Right renal cortex interstitium (tissue), 3 donors: ENCODE measurements around the gene ENTPD6. TPM values are rescaled to one million over a fixed set of nuclear protein-coding genes. Genes with fewer than 3 reads are reported as not detected.
A peak's percentile ranks its signal among the peaks of the same experiment; 100 is the strongest.
"Not testable (repeated sequence)": the region's sequence is repeated elsewhere in the genome, so short reads cannot be mapped to it uniquely, and the experiment has no call there.

Experiments used
- DNase-seq, 3 donors: peaks; one replicate each; pipeline ENCODE4 v3.0.0-alpha.2; 2013; ENCODE audit warnings: low read depth in 3 of 3, low spot score in 2 of 3
- polyA plus RNA-seq, 3 donors: library from polyadenylated mRNA; unstranded; fragments of 120-200 nt; gene quantifications; one replicate each; pipeline ENCODE4 v1.2.1, GENCODE V29; 2013; ENCODE audit not compliant: insufficient read length in 3 of 3

Gene ENTPD6
- 10 to 100 TPM; 33.8 to 38.3 (median 37.2) TPM for polyA plus RNA-seq

DNA sequence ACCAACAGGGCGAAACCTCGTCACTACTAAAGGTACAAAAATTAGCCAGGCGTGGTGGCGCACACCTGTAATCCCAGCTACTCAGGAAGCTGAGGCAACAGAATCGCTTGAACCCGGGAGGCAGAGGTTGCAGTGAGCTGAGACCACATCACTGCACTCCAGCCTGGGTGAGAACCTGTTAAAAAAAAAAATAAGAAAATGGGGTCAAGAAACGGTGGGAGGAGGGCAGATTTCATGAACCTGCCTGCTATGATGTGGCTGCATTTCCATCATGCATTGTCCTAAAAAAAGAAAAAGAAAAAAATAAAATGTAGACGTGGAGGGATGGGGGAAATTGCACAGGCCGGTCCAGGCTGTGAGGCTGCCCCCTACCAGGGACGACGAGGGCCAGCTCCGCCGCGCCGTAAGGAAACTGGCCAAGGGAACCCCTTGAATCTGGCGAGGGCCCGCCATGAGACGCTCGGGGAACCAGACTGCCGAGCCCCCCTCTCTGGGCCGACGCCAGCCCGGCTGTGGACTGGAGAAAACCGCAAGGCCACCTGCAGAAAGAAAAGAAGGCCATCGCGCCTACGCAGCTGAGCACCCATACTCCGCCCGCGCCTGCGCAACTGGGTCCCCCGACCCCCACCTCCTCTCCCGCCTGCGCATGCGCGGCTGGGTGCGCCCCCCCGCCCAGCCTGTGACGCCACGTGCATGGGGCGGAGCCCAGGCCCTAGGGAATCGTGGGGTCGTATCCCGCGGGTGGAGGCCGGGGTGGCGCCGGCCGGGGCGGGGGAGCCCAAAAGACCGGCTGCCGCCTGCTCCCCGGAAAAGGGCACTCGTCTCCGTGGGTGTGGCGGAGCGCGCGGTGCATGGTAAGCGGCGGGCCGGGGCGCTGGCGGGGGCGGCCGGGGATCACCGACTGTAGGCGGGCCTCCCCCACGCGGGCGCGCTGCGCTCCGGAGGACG lies at the start of gene ENTPD6:
ENTPD6 (plus strand) TSS at position 699 of the 948 bp plus-strand sequence. CDS start 10,825 bp downstream, outside the sequence.
- DNase-seq, result peak; percentile 66 to 77 (median 67)

DNA sequence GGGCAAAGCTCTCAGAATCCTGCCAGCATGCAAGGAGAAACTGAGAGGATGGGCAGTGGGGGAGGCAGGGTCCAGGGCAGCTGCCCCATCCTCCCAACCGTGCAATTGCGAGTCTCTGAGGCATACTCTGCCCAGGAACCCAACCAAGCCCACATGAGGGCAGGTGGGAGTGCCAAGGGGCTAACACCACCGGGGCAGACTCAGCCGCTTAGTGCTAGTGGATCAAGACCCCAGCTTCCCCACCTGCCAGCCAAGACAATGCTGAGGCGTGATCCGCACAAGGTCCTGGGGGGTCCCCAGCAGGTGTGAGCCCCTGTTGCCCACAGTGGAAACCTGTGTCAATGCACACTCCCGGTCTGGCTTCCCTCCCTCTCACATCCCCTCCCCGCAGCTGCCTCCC lies 48.5 kb upstream of the ENTPD6 start:
- no peak for DNase-seq

DNA sequence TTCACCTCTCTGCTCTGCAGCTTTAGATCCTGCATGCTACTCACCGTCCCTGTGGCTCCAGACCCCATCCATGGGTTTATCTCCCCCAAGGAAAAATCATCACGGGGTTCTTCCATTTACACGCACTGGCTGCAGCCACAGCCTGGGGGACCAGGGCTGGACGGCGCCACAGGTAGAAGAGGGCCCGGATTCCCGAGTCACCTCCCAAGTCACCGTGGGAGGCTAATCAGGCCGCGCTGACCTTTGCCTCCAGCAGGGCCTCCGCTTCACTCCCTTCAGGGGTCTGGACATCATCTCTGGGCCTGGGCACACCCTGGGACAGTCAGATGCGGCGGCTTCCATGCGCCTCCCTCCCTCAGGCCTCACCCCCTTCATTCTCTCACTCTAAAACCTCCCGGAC lies 47.8 kb upstream of the ENTPD6 start:
- DNase-seq, result no peak

DNA sequence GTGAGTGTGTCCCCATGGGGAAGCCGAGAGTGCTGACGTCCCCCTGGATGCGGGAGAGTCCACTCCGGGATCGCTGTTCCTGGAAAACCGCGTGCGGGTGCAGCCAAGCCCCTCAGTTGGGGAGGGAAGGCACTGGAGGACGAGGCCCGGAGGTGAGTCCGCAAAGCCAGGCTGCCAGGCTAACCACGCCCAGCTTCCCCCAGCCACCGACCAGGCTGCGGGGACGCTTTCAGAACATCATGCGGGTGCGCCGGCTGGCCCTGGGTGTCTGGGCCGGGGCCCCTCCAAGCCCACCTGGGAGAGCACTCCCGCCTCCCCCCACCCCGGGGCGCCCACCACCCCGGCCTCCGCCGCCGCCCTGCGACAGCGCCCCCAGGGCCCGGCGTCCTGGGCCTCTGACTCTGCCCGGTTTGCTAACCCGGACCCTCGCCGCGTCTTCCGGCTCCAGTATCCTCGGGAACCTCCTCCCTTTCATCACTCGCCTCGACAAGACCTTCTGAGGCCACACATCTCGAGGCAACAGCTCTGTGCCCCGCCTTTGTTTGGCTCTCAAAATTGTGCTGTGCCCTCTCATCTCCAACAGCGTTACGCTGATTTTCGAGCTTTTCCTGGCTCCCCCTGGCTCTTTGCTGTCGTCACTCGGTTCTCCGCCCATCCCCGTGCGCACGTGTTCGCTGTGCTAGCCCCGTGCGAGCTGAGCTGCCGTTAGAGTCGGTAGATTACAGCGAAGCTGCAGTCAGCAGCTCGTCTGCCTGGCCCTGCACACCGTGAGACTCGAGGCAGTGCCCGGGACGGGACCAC lies 47.1 kb upstream of the ENTPD6 start:
- DNase-seq, result peak; percentile 5 to 23 (median 10)

DNA sequence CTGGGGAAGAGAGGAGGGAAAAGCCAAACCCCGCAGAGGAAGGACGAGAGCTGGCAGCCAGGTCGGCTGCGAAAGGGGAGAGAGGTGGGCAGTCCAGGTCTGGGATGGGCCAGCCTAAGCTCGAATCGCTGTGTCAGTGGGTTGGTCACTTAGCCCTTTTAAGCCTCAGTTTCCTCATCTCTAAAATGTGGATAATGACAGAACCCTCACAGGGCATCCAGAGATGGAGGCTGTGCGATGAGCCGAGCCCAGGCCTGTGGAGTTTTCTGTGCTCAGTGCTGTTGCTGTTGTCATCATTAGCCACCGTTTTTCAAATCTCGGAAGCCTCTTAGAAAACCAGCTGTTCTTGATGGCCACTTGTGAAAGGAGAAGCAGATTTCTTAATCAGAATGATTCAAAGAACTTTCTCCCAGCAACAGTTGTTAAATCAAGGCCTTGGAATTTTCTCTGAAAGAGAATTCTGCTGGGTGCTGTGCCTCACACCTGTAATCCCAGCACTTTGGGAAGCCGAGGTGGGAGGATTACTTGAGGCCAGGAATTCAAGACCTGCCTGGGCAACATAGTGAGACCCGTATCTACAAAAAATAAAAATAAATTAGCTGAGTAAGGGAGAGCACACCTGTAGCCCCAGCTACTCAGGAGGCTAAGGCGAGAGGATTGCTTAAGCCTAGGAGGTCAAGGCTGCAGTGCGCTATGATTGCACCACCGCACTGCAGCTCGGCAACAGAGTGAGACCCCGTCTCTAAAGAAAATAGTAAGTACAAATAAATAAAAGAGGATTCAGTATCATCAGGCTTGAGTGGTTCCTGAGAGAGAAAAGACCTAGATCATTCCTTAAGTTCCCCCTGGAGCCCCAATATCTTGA lies 46.3 kb upstream of the ENTPD6 start:
- no peak for DNase-seq

DNA sequence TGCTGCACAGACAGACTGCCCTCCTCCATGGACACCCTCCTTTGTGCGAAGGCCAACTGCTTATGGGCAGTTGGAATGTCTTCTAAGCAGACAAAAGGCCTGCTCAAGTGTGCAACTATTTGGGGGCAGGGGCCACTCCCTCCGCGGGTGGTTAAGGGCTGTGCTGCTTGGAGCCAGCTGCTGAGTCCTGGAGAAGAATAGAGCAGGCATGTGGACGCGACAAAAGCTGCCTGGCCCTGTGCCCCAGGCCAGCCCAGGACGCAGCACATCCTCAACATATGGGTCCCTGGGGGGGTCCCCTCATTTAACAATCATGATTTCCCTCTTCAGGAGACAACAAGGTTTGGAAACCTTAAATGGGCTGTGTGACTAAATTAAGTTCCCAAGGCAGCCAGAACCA lies 45.5 kb upstream of the ENTPD6 start:
- no peak for DNase-seq

DNA sequence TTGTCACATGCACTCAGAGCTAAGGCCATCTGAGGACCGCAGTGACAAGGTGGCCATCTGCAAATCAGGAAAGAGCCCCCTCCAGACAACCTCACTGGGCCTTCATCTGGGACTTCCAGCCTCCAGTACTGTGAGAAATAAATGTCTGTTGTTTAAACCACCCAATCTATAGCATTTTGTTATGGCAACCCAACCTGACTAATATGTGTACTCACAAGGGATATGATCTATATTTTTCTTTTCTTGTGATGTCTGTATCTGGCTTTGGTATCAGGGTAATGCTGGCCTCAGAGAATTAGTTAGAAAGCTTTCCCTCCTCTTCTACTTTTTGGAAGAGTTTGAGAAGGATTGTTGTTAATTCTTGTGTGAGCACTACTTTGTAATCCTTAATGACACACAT lies 37.5 kb upstream of the ENTPD6 start:
- DNase-seq, result no peak

DNA sequence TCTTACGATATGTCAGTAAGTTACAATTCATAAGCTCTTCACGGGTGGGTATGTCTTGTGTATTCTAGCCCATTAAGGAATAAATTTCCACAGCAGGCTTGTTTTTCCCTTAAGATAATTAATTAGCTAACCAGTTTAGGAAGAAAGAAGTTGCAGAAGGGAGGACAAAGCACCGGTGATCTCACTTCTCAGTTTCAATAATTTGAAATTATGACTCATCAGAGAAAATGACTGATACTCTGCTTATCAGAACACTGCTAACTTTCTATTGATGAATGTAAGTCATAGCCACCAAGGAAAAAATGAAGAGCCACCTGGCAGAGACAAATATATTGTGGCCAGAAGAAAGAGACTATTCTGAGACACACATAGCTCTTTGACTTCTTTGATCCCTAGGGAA lies 35.0 kb upstream of the ENTPD6 start:
- DNase-seq, result no peak

DNA sequence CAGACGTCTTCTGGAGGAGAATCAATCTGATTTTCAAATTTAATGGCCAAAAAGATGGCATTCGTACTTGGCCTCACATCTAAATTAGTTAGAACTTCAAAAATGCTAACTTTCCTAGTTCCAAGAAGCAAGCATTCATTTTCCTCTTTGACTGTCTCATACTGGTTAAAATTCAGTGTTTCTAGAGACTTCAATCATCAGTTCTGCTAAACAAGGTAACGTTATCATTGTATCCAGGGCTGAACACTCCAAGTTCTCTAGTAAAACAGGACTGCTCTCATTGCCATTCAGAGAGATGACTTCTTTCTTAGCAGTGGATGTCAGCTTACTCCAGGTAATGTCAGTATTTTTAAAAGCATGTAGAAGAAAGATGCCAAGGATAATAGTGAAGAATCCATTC lies 34.6 kb upstream of the ENTPD6 start:
- no peak for DNase-seq

DNA sequence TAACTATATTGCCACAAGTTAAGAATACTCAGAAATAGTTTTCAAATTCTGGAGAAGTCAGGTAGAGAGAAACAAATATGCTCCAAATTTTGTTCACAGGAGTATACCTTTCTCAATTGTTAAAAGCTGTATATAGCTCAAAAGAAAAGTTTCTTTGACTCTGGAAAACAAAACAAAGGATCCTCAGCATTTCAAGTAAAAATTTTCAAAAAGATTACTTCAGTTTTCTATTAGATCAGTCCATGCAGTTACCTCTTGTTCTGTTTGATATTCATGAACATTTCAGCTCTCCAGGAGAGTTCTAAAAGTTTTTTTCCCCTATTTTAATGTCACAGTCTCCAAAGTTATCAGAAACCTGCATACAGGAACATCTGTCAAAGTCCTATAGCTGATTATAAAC lies 30.4 kb upstream of the ENTPD6 start:
- DNase-seq, result no peak

DNA sequence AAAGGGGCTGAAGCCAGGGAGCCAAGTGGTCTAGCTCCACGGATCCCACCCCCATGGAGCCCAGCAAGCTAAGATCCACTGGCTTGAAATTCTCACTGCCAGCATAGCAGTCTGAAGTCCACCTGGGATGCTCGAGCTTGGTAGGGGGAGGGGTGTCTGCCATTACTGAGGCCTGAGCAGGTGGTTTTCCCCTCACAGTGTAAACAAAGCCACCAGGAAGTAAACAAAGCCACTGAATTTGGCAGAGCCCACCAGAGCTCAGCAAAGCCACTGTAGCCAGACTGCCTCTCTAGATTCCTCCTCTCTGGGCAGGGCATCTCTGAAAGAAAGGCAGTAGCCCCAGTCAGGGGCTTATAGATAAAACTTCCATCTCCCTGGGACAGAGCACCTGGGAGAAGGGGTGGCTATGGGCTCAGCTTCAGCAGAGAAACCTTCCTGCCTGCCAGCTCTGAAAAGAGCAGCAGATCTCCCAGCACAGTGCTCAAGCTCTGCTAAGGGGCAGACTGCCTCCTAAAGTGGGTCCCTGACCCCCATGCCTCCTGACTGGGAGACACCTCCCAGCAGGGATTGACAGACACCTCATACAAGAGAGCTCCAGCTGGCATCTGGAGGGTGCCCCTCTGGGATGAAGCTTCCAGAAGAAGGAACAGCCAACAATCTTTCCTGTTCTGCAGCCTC lies 29.3 kb upstream of the ENTPD6 start:
- not testable (repeated sequence) for DNase-seq

DNA sequence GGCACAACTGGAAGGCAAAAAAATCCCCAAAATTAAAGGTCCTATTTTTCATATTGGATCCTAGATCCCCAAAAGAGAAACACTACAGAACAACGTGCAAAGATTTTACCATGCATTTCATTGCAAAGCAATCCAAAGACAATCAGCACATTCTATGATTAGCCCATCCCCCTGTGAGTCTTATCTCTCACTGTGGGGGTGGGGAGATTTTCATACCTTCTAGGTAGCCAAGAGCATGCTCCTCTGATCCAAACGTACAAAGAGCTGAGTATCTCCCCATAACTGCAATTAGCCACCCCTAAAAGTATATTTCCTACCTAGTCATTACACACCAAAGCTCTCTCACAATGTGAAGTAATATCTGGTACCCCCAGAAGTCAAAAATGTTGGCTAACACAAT lies 22.2 kb upstream of the ENTPD6 start:
- DNase-seq, result no peak

DNA sequence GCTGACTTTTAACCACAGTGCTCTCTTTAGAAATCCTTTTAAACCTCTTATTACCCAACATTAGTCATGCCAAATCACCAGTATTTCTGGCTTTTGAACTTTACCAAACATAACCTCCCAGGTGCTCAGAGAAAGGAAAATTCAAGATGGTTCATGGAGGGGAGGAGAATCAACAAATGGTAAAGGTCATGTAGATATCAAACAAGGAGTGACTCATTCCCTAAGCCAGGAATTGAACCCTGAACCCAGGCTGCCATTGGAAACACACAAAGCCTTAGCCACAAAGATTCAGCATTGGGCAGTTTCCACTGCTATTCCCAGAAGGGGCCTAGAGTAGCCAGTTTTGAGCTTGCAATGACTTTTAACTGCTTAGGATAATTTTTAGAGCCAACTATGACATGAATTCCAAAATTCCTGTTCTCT lies 21.6 kb upstream of the ENTPD6 start:
- DNase-seq, result no peak

DNA sequence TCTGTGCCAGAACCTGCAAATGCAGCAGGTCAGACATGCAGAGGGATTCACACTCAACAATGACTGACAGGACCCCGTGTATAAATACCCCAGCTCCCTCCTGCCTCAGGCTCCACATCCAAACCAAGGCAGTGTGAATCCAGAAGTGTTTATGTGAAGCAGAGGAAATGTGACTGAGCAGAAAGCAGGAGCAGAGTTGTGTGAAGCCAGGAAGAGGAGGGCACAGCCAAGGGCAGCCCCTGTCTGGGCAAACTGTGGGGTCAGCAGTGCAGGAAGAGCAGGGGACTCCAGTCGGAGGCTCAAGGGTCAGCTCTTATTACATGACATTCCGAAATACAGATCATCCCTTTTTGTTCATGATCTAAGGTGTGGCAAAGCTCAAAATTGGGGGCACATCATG lies 19.3 kb upstream of the ENTPD6 start:
- DNase-seq, result no peak

DNA sequence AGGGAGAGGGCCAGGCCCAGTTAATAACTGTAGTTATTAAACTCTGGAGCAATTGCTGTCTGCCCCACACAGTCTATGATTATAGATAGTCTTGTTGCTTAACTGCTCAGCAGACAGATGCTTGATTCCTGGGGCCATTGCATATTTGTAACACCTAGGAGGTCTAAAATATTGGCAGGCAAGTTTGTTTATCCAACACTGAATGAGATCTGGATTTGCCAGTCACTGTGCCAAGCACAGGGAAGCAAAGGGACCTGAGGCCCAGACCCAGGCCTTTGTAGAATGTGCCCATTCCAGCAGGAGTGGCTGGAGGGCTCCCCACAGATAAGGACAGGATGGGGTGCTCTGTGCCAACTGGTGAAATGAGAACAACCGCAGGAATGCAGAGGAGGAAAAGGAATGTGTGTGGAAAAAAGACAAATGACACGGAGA lies 17.6 kb upstream of the ENTPD6 start:
- DNase-seq, result no peak

DNA sequence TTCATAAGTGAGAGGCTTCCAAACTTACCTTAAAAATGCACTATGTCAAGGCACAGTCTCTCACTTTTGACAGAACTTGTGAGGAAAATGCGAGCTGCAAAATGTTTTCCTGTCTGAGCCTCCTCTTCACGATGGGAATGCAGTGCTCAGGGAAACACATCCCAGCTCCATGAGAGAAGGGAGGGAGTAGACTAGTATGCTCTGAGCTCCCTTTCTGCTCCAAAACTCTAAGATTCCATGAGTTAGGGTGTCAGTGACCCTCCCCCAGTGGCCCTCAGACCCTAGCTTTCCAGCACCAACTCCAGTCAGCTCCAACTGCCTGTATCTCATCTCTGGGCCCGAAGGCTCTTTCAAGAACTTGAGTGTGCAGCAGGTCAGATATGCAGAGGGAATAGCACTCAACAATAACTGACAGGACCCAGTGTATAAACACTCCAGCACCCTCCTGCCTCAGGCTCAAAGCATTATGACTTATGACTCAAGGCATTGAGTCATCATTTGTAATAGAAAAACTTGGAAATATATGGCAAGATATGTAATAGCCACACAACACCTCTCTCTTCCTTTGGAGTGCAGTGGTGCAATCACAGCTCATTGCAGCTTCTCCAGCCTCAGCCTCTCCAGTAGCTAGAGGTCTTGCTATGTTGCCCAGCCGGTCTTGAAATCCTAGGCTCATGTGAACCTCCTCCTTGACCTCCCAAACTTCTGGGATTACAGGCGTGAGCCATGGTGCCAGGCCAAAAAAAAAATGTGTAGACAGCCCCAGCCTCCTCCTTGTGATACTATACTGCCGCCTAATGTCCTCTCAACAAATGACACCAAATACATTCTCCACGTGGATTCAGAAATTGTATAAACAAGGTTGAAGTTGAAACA lies 16.7 kb upstream of the ENTPD6 start:
- DNase-seq, result peak; percentile 12 to 21 (median 13)

DNA sequence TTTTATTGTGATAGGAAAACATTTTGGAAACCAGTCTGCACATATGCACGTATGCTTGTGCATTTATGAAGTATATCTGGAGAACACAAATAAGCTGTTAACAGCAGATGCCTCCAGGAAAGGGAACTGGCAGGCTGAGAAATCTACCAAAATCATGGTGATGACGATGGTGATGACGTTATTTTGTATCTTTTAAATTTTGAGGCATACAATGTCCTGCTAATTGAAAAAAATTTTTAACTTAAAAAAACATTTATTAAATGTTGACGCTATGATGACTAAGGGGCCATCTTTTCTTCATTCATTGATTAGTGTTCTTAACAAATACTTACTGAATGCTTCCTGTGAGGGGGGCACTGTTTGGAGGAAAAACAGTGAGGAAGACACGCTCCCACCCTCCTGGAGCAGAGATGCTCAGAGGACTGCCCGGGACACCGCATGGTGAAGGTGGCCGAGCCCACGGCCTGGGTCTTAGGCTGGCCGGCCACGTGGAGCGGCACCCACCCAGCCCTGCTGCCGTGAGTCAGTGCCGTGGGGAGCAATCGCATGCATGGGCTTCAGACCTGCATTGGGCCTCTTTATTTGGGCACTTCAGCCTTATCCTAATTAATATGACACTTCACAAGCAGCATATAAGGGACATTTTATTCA lies 15.9 kb upstream of the ENTPD6 start:
- DNase-seq, result no peak

DNA sequence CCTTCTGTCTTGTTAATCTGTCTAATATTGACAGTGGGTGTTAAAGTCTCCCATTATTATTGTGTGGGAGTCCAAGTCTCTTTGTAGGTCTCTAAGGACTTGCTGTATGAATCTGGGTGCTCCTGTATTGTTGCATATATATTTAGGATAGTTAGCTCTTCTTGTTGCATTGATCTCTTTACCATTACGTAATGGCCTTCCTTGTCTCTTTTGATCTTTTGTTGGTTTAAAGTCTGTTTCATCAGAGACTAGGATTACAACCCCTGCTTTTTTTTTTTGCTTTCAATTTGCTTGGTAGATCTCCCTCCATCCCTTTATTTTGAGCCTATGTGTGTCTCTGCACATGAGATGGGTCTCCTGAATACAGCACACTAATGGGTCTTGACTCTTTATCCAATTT lies 11.1 kb upstream of the ENTPD6 start:
- DNase-seq, result not testable (repeated sequence)

DNA sequence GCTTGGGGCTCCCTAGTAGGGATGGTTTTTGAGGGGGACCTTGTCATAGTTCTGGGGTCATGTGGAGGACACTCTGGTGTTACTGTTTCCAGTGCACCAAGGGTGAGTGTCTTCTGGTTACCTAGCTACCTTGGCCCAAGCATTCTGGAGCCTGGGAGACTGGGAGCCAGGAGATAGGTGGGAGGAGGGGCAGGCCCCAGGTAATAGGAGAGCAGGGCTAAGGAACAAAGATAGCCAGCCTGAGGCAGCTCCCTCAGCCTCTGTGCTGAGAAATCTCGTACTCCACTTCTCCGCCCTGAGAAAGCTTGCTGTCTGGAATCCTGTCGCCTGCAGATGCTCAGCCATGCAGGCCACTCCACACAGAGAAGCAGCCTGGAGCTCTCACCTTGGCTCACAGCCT lies 8.3 kb upstream of the ENTPD6 start:
- DNase-seq, result no peak
